DMS79 (cell line): ENCODE data around the gene RABGAP1.
A peak's percentile ranks its signal among the peaks of the same experiment; 100 is the strongest.
"Not testable (repeated sequence)": the region's sequence is repeated elsewhere in the genome, so short reads cannot be mapped to it uniquely, and the experiment has no call there.

Experiments used
- DNase-seq: peaks from one replicate; lab custom pipeline; 2025; lab: John Stamatoyannopoulos, UW

Gene RABGAP1

DNA sequence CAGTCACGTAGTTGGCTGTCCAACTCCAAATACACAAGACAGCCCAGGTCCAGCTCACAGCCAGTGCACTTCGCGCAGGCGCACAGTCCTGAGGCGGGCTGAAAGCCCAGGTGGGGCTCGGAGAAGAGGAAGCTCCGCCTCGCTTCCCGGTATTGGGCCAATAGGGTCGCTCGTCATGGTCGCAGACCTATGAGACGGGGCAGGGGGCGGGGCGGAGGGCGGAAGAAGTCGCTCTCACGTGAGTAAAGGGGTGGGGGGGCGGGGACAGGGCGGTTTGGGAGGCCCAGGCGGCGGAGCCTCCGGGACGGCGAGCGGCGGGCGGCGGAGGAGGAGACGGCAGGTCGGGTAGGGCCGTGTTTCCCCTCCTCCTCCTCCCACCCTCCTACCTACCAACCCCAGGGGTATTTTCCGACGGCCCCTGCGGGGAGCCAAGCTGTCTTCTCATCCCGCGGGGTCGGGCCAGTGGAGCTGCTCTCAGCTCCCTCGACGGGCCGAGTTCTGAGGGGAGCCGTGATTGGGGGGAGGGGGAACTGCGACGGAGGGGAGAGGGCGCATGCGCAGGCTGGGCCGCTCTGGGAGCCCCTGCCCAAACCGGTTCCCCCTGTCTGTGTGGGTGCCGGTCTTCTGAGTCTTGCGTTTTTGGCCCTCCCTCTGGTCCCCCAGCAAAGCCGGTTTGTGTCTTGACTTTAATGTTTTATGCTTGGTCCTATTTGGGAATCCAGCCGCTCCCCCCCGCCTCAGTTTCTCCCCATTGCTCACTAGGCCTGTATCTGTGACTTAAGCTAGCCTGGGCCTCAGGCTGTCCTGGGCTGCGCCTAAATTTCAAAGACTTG is at the start of gene RABGAP1:
Gene RABGAP1, plus strand, starts transcription at position 272 of the 833 bp plus-strand sequence. CDS start 16,040 bp downstream, outside the sequence.
- DNase-seq, result peak; percentile 98

- no peak for DNase-seq
Measured at GRCh38 chr9:122897969-122898368, 42.9 kb upstream of the RABGAP1 start.

DNA sequence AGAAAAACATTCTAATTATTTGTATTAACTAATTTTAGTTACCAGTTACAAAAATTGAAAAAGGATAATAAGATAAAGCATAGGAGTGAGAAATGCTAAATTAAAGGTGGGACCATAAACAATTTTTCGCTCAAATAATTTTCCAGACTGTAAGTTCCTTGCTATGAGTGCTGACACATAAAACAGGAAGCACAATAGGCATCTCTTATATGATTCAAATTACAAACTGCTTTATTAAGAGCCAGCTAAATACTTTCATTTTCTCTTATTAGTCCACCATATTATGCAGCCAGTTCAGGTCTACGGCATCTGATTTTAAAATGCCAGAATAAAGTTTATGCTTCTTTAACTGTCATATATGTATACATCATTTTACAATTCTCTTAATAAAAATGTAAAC is 40.0 kb upstream of the RABGAP1 start:
- no peak for DNase-seq

DNA sequence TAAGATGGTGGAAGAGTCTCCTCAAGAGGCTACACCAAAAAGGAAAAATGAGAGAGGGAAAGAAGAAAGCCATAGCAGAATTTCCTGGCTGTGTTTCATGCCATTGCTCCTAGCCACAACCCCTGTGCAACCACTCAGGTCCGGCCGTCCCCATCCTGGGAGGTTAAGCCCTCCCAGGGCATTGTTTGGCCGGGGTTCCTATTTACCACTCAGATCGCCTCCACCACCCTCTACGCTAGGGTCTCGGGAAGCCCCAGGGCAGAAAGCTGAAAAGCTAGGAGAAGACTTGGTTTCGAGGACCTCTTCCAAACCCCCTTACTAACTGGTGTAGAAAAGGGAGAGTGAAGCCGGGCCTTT is 36.4 kb upstream of the RABGAP1 start:
- peak; percentile 41 for DNase-seq

DNA sequence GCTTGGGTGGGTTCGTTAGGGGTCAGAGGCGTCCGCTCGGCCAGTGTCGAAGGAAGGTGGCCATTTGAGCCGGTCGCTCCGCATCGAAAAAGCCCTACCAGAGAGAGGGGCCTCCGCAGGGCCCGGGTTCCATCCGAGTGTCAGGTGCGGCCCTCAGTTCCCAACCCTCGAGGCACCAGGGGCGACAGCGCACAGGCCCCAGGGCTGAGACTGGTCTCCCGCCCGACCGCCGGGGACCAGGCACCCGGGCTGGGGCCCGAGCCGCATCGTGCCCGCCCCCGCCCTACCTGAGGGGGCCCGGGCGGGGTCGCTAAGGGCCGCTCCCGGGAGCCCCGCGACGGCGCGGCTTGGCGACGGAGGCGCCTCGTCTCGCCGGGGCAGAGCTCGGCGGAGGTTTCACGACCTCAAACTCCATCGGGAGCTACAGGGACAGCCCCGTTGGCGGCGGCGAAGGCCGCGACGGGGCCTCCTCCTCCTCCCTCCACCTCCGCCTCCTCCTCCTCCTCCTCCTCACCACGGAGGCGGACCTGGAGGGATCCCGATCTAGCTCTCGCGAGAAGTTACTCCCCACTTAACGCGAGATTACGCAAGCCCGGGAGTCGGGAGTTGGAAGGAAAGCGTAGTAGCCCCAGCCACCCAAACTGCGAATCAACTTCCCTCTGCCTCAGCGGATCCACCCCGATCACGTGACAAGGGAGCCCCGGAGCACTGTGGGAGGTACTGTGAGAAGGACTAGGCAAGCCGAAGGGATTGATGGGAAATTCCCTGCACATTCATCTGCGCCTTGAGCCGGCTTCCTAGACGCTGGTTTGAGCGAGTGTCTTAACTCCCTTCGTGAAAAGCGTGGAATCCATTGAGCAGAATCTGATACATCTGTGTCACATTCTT is 35.8 kb upstream of the RABGAP1 start, which contains the start of gene RC3H2:
Gene RC3H2, minus strand, starts transcription at position 537 of the 888 bp plus-strand sequence. CDS start 7,850 bp downstream, outside the sequence.
- peak; percentile 99 for DNase-seq

DNA sequence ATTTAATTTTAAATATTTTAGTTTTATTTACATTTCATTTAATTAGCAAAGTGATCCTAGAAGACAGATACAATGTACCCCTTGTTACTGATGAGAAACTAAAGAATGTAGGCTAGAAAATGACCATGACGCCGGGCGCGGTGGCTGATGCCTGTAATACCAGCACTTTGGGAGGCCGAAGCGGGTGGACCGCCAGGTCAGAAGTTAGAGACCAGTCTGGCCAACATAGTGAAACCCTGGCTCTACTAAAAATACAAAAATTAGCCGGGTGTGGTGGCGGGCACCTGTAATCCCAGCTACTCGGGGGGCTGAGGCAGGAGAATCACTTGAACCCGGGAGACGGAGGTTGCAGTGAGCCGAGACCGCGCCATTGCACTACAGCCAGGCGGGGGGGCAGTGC is 34.7 kb upstream of the RABGAP1 start:
- not testable (repeated sequence) for DNase-seq

DNA sequence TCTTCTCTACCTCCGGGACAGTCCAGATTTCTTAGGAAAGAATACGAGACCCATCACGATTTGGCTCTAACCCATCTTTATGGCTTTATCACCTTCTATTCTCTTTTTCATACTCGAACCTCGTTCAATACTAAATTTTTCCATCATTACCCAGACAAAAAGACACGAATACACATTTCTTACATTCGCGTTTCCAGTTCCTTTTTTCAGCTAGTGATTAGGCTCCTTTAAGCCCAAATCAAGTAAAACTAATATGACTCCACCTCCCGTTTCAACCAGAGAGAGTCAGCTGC is 28.2 kb upstream of the RABGAP1 start:
- no peak for DNase-seq

DNA sequence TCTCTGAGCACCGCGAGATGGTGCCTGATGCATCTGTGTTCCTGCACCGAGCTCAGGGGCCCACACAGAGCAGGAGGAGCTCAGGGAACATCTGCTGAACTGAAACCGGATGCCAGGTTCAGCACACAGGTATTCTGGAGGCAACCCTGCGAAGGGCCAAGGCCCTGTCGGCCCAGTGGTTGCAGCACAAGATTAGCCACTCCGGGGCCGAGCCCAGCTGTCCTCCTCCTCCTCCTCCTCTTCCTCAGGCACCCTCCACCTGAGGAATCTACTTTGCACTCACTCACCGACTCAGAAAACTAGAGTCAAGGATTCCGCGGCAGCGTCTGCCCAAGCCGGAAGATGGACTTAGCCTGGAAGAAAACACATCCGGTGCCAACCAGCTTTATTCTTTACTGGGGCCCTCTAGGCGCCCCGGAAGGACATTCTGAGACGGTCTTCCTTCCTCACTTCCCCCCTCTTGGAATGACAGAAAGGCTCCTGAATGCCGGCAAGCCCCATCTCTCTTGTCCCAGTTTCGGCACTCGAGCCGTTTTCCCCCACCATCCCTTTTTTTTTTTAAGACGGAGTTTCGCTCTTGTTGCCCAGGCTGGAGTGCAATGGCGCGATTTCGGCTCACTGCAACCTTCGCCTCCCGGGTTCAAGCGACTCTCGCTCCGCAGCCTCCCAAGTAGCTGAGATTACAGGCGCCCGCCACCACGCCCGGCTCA is 27.7 kb upstream of the RABGAP1 start, which contains the start of gene ZBTB6:
Gene ZBTB6, minus strand, starts transcription at position 360 of the 710 bp plus-strand sequence. CDS start 1,251 bp downstream, outside the sequence.
- DNase-seq, result peak; percentile 80

DNA sequence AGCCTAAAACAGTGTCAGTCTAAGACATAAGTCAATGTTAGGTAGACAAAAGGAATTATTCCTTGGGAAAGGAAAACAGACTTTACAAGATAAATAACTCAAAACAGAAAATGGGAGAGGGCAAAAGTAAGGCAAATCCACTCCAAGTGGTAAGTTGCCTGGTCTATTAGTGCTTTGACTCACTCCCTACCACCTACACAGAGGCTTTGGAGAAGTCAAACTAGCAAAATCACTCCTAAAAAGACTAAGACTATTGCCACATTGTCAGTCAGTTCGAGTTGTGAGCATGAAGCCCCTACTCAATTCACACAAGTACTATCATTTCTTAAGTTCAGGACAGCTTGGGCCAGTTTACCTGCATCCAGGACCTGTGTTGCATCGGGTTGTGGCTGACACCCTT is 22.5 kb upstream of the RABGAP1 start:
- no peak for DNase-seq

GRCh38 chr9:122922713-122923112 is 18.1 kb upstream of the RABGAP1 start:
- DNase-seq, result no peak

GRCh38 chr9:122923947-122924346 is 16.9 kb upstream of the RABGAP1 start:
- DNase-seq, result no peak

GRCh38 chr9:122929796-122930354 is 10.9 kb upstream of the RABGAP1 start:
- no peak for DNase-seq

- DNase-seq, result no peak
Measured at GRCh38 chr9:122930541-122931225, 10.1 kb upstream of the RABGAP1 start.

DNA sequence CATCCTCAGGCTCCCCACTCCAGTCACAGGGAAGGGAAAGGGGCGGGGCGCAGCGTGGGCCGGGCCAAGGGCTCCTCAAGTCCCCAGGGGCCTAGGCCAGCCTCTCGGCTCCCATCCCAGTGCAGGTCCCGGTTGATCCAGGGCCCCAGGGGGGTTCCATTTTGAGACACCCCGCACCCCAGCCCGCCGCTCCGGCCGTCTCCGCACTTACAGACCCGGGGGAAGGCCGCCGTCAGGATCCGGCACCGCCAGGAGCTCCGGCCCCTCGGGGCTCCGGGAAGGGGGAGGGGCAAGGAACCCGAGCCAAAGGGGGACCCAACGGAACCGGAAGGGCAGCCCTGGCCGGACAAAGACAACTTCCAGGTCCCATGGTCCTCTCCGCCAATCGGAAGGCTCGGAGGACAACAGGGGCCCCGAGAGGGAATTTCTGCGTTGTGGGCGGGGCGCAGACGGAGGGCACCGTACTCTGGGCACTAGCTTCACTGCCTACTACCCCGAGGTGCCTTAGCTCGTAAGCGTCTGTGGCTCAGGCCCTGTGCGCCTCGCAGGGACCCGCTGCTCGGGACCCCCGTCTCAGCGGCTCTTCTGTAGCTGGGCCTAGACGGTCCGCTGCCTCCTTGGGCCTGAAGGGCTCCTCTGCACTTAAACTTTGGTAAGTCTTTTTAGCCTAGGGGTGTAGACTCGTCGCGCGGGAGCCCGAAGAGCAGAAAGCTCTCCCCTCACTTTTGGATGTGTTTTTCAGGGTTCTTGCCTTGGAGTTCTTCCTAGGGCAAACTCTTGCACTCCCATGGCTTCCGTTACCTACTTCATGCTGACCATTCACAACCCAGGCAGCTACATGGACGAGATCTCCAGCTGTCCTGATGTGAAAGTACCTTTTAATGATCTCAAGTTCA is 9.3 kb upstream of the RABGAP1 start, which contains the start of gene ZBTB26:
Gene ZBTB26, minus strand, starts transcription at position 287 of the 896 bp plus-strand sequence. CDS start 11,578 bp downstream, outside the sequence.
- peak; percentile 88 for DNase-seq

DNA sequence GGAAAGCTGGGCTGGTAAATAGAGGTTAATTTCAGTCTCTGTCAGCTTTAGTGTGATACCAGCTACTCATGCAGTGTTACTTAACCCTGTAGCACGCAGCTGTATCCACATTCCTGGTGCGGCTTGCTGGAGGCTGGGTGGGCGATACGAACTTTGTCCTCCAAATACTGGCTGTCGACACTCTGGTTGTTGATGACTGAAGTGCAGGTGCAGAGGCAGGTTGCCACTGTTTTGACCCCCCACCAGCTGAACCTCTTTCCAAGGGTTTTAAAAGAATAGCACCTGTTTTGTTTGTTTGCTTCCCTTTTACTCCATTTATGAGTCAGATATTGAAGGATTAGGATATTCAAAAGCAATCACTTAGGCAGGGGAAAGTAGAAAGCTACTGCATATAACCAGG is 4.4 kb upstream of the RABGAP1 start:
- no peak for DNase-seq

DNA sequence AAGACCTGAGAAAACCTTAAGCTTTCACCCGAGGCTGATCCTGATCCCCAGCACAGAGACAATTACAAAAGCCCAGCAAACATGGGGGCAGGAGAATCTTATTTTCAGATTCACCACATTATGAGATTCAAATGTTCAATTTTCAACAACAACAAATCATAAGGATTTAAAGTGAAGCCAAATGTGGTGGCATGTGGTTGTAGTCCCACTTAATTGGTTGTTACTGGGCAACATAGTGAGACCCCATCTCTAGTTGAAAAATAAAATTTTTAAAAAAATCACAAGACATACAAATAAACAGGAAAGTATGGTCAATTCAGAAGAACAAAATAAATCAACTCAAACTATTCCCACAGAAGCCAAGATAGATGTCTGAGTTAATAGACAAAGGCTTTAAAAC is 3.9 kb upstream of the RABGAP1 start:
- DNase-seq, result no peak

DNA sequence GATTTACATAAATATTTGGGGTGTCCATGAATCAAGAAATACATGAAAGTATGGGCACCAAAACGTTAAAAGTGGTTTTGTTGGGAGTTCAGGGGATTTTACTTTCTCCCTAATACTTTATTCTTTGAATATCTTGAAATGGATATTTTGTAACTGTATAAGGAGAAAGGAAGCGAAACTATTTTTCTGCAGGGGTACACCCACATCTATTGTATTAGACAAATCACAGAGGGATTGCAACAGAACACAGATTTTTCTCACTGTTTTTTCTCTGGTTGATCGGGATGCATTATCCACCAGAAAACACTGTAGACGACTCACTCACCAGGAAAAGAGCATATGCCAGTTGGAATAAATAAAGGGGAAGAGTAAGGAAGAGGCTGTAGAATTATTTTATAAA is 1.2 kb upstream of the RABGAP1 start:
- DNase-seq, result no peak

GRCh38 chr9:122940454-122940748 is 419 bp upstream of the RABGAP1 start:
- no peak for DNase-seq

- DNase-seq, result no peak
Measured at GRCh38 chr9:122941582-122942234, 888 bp downstream of the RABGAP1 start.
